Transverse colon (tissue), 3 donors: Measurements from ENCODE around the gene STEAP3.

Experiments used
- CTCF ChIP-seq, 5 experiments: fragments of 200-600 bp in 3 of 5; fragments of 450-650 bp in 2 of 5; sonication (generic) in 3 of 5; IDR thresholded peaks; 1 replicate in 2 of 5; 2 replicates in 3 of 5; pipeline ENCODE4 v1.5.1; 2016 to 2017; ENCODE audit warnings: antibody characterized with exemption in 5 of 5, inconsistent platforms in 3 of 5, mild to moderate bottlenecking in 2 of 5, moderate library complexity in 1 of 5
- EP300 ChIP-seq: sonication (generic); formaldehyde crosslinking; IDR thresholded peaks from one replicate; pipeline ENCODE4 v1.6.1; 2017; ENCODE audit warnings: antibody characterized with exemption, low read depth

GRCh38 chr2:119253760-119254600, 30.3 kb downstream of the STEAP3 start:
- TF ChIP-seq CTCF (IDR thresholded peaks at IDR 0.05) (no peak), EP300 (no peak)
